DMS153 treated with DMSO at 0.1 percent for 48 hours (cell line): ENCODE results near the gene PYGM.

Experiments used
- DNase-seq: peaks from one replicate; lab custom pipeline; 2025; ENCODE audit not compliant: unreplicated experiment; lab: John Stamatoyannopoulos, UW

PYGM gene

GRCh38 chr11:64791781-64792291 lies 32.1 kb upstream of the PYGM start:
- no peak for DNase-seq

- no peak for DNase-seq
Observed at GRCh38 chr11:64790205-64791095, 30.7 kb upstream of the PYGM start.

GRCh38 chr11:64789331-64790204 lies 29.8 kb upstream of the PYGM start:
- no peak for DNase-seq

- DNase-seq = no peak
Observed at GRCh38 chr11:64788321-64789215, 28.8 kb upstream of the PYGM start.

- DNase-seq = no peak
Observed at GRCh38 chr11:64787526-64788320, 27.9 kb upstream of the PYGM start.

GRCh38 chr11:64786308-64786707 lies 26.5 kb upstream of the PYGM start:
- no peak for DNase-seq

GRCh38 chr11:64784813-64785581 lies 25.2 kb upstream of the PYGM start:
- DNase-seq = no peak

GRCh38 chr11:64778473-64779298 lies 18.9 kb upstream of the PYGM start, which contains the start of gene SF1:
TSS of gene SF1 (minus strand) at chr11:64778542. CDS start at chr11:64778392, 150 bp downstream.
- DNase-seq = peak; percentile 99

- DNase-seq = no peak
Observed at GRCh38 chr11:64778223-64778472, 18.4 kb upstream of the PYGM start.

- DNase-seq = peak; percentile 36
Observed at GRCh38 chr11:64777449-64778222, 17.9 kb upstream of the PYGM start.

- DNase-seq = no peak
Observed at GRCh38 chr11:64776875-64777274, 17.1 kb upstream of the PYGM start.

GRCh38 chr11:64776425-64776824 lies 16.7 kb upstream of the PYGM start:
- DNase-seq = no peak

- DNase-seq = no peak
Observed at GRCh38 chr11:64774144-64774543, 14.4 kb upstream of the PYGM start.

GRCh38 chr11:64772303-64773018 lies 12.7 kb upstream of the PYGM start:
- no peak for DNase-seq

GRCh38 chr11:64771861-64772260 lies 12.1 kb upstream of the PYGM start:
- no peak for DNase-seq

- no peak for DNase-seq
Observed at GRCh38 chr11:64770120-64770519, 10.3 kb upstream of the PYGM start.

GRCh38 chr11:64769283-64769682 lies 9.5 kb upstream of the PYGM start:
- no peak for DNase-seq
